Measurements from ENCODE around the gene HERPUD2. TPM values are rescaled to one million over a fixed set of nuclear protein-coding genes. Genes with fewer than 3 reads are reported as not detected.
"Not testable (repeated sequence)": the region's sequence is repeated elsewhere in the genome, so short reads cannot be mapped to it uniquely, and the experiment has no call there.

HERPUD2 gene
- total RNA-seq, 1 experiment from 2014 or later: 36.4 TPM

DNA sequence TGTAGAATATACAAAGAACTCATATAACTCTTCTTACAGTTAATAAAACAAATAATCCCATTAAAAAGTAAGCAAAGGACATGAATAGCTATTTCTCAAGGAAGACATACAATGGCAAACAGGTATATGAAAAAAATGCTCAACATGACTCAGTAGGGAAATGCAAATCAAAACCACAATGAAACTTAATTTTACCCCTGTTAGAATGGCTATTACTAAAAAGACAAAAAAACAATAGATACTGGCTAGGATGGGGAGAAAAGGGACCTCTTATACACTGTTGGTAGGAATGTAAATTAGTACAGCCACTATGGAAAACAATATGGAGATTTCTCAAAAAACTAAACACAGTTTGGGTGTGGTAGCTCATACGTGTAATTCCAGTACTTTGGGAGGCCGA is 37.8 kb downstream of the HERPUD2 start:
- BruUV-seq (replicated peaks): no TSS peak
- intact Hi-C loops (cut with micrococcal nuclease; ENCODE audit: unreplicated experiment) (no loop called here), in situ Hi-C loops (cut with HindIII; ENCODE audit: low pct_unique_long_range_greater_than_20kb, low sequenced_read_pairs) (no loop called here)
- no peaks in the 10 kb centered on the region for H3K27me3 ChIP-seq (ENCODE audit: control insufficient read depth, insufficient read depth, low read length)
- H3K36me3 ChIP-seq (ENCODE audit: control insufficient read depth, insufficient read depth, low read length): no peaks in the 10 kb centered on the region
- no peak overlapping the region for H3K27ac ChIP-seq (ENCODE audit: low read length)
- DNase-seq (ENCODE audit: low read depth, low spot score): no peak
- no peaks in the 10 kb centered on the region for H3K9me3 ChIP-seq (ENCODE audit: control insufficient read depth, insufficient read depth, low read depth, low read length)
- TF ChIP-seq POLR2AphosphoS5 (IDR thresholded peaks at IDR 0.05; ENCODE audit: low read depth, low read length): no peak
- TF ChIP-seq SIN3A (IDR thresholded peaks at IDR 0.05; ENCODE audit: borderline replicate concordance, insufficient read depth, low read depth, low read length): no peak
- TF ChIP-seq, protein P1, sequence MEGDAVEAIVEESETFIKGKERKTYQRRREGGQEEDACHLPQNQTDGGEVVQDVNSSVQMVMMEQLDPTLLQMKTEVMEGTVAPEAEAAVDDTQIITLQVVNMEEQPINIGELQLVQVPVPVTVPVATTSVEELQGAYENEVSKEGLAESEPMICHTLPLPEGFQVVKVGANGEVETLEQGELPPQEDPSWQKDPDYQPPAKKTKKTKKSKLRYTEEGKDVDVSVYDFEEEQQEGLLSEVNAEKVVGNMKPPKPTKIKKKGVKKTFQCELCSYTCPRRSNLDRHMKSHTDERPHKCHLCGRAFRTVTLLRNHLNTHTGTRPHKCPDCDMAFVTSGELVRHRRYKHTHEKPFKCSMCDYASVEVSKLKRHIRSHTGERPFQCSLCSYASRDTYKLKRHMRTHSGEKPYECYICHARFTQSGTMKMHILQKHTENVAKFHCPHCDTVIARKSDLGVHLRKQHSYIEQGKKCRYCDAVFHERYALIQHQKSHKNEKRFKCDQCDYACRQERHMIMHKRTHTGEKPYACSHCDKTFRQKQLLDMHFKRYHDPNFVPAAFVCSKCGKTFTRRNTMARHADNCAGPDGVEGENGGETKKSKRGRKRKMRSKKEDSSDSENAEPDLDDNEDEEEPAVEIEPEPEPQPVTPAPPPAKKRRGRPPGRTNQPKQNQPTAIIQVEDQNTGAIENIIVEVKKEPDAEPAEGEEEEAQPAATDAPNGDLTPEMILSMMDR (IDR thresholded peaks at IDR 0.05): no peak
- TF ChIP-seq TCF7L2 (IDR thresholded peaks at IDR 0.05; ENCODE audit: low read depth, low read length): no peak
- TF ChIP-seq, protein P2, sequence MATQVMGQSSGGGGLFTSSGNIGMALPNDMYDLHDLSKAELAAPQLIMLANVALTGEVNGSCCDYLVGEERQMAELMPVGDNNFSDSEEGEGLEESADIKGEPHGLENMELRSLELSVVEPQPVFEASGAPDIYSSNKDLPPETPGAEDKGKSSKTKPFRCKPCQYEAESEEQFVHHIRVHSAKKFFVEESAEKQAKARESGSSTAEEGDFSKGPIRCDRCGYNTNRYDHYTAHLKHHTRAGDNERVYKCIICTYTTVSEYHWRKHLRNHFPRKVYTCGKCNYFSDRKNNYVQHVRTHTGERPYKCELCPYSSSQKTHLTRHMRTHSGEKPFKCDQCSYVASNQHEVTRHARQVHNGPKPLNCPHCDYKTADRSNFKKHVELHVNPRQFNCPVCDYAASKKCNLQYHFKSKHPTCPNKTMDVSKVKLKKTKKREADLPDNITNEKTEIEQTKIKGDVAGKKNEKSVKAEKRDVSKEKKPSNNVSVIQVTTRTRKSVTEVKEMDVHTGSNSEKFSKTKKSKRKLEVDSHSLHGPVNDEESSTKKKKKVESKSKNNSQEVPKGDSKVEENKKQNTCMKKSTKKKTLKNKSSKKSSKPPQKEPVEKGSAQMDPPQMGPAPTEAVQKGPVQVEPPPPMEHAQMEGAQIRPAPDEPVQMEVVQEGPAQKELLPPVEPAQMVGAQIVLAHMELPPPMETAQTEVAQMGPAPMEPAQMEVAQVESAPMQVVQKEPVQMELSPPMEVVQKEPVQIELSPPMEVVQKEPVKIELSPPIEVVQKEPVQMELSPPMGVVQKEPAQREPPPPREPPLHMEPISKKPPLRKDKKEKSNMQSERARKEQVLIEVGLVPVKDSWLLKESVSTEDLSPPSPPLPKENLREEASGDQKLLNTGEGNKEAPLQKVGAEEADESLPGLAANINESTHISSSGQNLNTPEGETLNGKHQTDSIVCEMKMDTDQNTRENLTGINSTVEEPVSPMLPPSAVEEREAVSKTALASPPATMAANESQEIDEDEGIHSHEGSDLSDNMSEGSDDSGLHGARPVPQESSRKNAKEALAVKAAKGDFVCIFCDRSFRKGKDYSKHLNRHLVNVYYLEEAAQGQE (IDR thresholded peaks at IDR 0.05; ENCODE audit: insufficient read depth in 1 of 2, low read depth in 2 of 2, low read length in 1 of 2): no peak
- H3K4me3 ChIP-seq (ENCODE audit: low read depth in 2 of 2, low read length in 2 of 2): no peak overlapping the region
- ChIA-PET POLR2A (no interaction called here), CTCF (no interaction called here)
- ATAC-seq: no peak
- H3K4me1 ChIP-seq (ENCODE audit: control insufficient read depth, insufficient read depth, low read length): no peaks in the 10 kb centered on the region

DNA sequence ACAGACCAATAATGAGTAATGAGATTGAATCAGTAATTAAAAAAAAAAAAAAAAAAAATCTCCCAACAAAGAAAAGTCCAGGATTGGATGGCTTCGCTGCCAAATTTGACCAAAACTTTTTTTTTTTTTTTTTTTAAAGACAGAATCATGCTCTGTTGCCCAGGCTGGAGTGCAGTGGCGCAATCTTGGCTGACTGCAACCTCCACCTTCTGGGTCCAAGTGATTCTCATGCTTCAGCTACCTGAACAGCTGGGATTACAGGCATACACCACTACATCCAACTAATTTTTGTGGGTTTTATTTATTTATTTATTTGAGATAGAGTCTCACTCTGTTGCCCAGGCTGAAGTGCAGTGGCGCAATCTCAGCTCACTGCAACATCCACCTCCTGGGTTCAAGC is 40.4 kb downstream of the HERPUD2 start:
- in situ Hi-C loops (cut with HindIII; ENCODE audit: low pct_unique_long_range_greater_than_20kb, low sequenced_read_pairs); POLR2A ChIA-PET; DNase-seq (ENCODE audit: low read depth, low spot score); intact Hi-C loops (cut with micrococcal nuclease; ENCODE audit: unreplicated experiment); H3K4me3 ChIP-seq (ENCODE audit: low read depth in 2 of 2, low read length in 2 of 2); H3K4me1 ChIP-seq (ENCODE audit: control insufficient read depth, insufficient read depth, low read length); BruUV-seq (replicated peaks); CTCF ChIA-PET; ATAC-seq; H3K36me3 ChIP-seq (ENCODE audit: control insufficient read depth, insufficient read depth, low read length); H3K27ac ChIP-seq (ENCODE audit: low read length); H3K9me3 ChIP-seq (ENCODE audit: control insufficient read depth, insufficient read depth, low read depth, low read length); H3K27me3 ChIP-seq (ENCODE audit: control insufficient read depth, insufficient read depth, low read length): not testable (repeated sequence)

DNA sequence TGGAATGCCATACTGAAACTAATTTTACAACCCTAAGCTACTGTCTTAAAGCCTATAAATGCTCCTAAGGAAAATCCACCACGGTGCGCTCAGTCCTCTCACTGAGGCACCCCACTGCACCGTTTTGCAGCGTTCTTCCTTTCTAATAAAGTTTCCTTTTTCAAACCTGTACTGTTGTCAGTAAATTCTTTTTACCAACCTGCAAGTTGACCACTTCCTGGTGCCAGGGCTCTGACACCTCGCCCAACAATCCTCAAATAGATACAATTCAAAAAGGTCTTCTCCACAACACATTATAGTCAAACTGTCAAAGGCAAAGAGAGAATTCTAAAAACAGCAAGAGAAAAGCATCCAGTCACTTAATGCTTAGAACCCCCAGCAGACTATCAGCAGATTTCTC is 42.8 kb downstream of the HERPUD2 start:
- H3K36me3 ChIP-seq (ENCODE audit: control insufficient read depth, insufficient read depth, low read length): no peaks in the 10 kb centered on the region
- ATAC-seq: no peak
- in situ Hi-C loops (cut with HindIII; ENCODE audit: low pct_unique_long_range_greater_than_20kb, low sequenced_read_pairs) (no loop called here), intact Hi-C loops (cut with micrococcal nuclease; ENCODE audit: unreplicated experiment) (no loop called here)
- H3K4me1 ChIP-seq (ENCODE audit: control insufficient read depth, insufficient read depth, low read length): no peaks in the 10 kb centered on the region
- ChIA-PET POLR2A (no interaction called here), CTCF (no interaction called here)
- H3K27me3 ChIP-seq (ENCODE audit: control insufficient read depth, insufficient read depth, low read length): no peaks in the 10 kb centered on the region
- H3K27ac ChIP-seq (ENCODE audit: low read length): no peak overlapping the region
- TF ChIP-seq, protein P2 (IDR thresholded peaks at IDR 0.05; ENCODE audit: insufficient read depth in 1 of 2, low read depth in 2 of 2, low read length in 1 of 2): no peak
- TF ChIP-seq POLR2AphosphoS5 (IDR thresholded peaks at IDR 0.05; ENCODE audit: low read depth, low read length) (no peak), SIN3A (IDR thresholded peaks at IDR 0.05; ENCODE audit: borderline replicate concordance, insufficient read depth, low read depth, low read length) (no peak), TCF7L2 (IDR thresholded peaks at IDR 0.05; ENCODE audit: low read depth, low read length) (no peak)
- TF ChIP-seq, protein P1 (IDR thresholded peaks at IDR 0.05): no peak
- H3K4me3 ChIP-seq (ENCODE audit: low read depth in 2 of 2, low read length in 2 of 2): no peak overlapping the region
- DNase-seq (ENCODE audit: low read depth, low spot score): no peak
- H3K9me3 ChIP-seq (ENCODE audit: control insufficient read depth, insufficient read depth, low read depth, low read length): no peaks in the 10 kb centered on the region
- no TSS peak for BruUV-seq (replicated peaks)

Data from Panc1 (cell line).